Stomach (tissue), 9 donors: ENCODE measurements around the gene ZNF581. TPM values are rescaled to one million over a fixed set of nuclear protein-coding genes. Genes with fewer than 3 reads are reported as not detected.

Experiments used
- DNase-seq, 2 donors: peaks; one replicate each; pipeline versions ENCODE4 v3.0.0 to v3.0.0-alpha.2; 2013 to 2019
- H3K27ac ChIP-seq, 5 donors: fragments of 200-600 bp in 4 of 5; sonication (generic) in 4 of 5; one replicate each; pipeline ENCODE4 v1.5.1; 2013 to 2019; ENCODE audit warnings: mild to moderate bottlenecking in 1 of 5, moderate library complexity in 1 of 5
- H3K27me3 ChIP-seq, 3 donors: fragments of 200-600 bp; sonication (generic); one replicate each; pipeline ENCODE4 v1.5.1; 2017 to 2019; ENCODE audit warnings: mixed run types in 1 of 3
- H3K36me3 ChIP-seq, 4 donors: fragments of 200-600 bp; sonication (generic); 1 replicate in 3 of 4; 2 replicates in 1 of 4; pipeline ENCODE4 v1.5.1; 2016 to 2019
- H3K4me1 ChIP-seq, 4 donors: fragments of 200-600 bp; sonication (generic); one replicate each; pipeline ENCODE4 v1.5.1; 2016 to 2019
- H3K4me3 ChIP-seq, 4 donors: fragments of 200-600 bp; sonication (generic) in 3 of 4; one replicate each; pipeline ENCODE4 v1.5.1; 2016 to 2019; ENCODE audit warnings: mild to moderate bottlenecking in 1 of 4
- H3K9me3 ChIP-seq, 4 donors: fragments of 200-600 bp; sonication (generic); one replicate each; pipeline ENCODE4 v1.5.1; 2016 to 2019
- CTCF ChIP-seq, 7 experiments: fragments of 450-650 bp in 4 of 7; fragments of 200-600 bp in 3 of 7; sonication (generic) in 3 of 7; IDR thresholded peaks; one replicate each; pipeline ENCODE4 v1.5.1; 2016 to 2019; ENCODE audit warnings: antibody characterized with exemption in 7 of 7, control low read depth in 2 of 7, mild to moderate bottlenecking in 1 of 7
- EP300 ChIP-seq: sonication (generic); formaldehyde crosslinking; IDR thresholded peaks from one replicate; pipeline ENCODE4 v1.6.1; 2017; ENCODE audit warnings: antibody characterized with exemption
- POLR2A ChIP-seq, 4 donors: fragments of 450-650 bp; IDR thresholded peaks; one replicate each; pipeline ENCODE4 v1.6.1; 2016; ENCODE audit warnings: antibody characterized with exemption in 4 of 4, control low read depth in 2 of 4, mild to moderate bottlenecking in 1 of 4, moderate library complexity in 1 of 4
- POLR2AphosphoS5 ChIP-seq, 3 donors: sonication (generic); formaldehyde crosslinking; IDR thresholded peaks; one replicate each; pipeline ENCODE4 v1.6.1; 2016; ENCODE audit warnings: antibody characterized with exemption in 3 of 3
- WGBS, 5 donors: extraction: QIAGEN DNeasy Blood & Tissue Kit in 3 of 5; methylation state at CpG; one replicate each; pipeline versions ENCODE4 v1.1.5 to v1.1.7; 2013 to 2018; 5-methylcytosine and 5-hydroxymethylcytosine counted together
- intact Hi-C: fragments of 100-400 bp; cut with DNase I; formaldehyde crosslinking; loops from one replicate; pipeline ENCODE4 v1.15.1; 2023; ENCODE audit warnings: low total_unique reads
- polyA plus RNA-seq, 3 donors: library from polyadenylated mRNA; stranded (reverse); fragments of 200-250 nt; gene quantifications; one replicate each; pipeline ENCODE4 v1.2.3, GENCODE V29; 2013
- total RNA-seq, 5 donors: library from RNA; depleted of rRNA; stranded (reverse); fragments of >200 nt; gene quantifications; one replicate each; pipeline versions ENCODE4 v1.1.0 to v1.2.3, GENCODE V29; 2014 to 2016
- donor health status: healthy with polysubstance abuse.
- donor health status: Bipolar disorder and iron deficiency.
- donor health status: healthy.

Gene ZNF581
- total and polyA plus RNA-seq, 8 donors = 2.2 to 27.8 (median 11.3) TPM

- WGBS, 5 donors = 95 to 98% (median 97%) methylated on average over 53 to 88 of the region's 88 CpGs
- no peak for DNase-seq
- TF ChIP-seq EP300 = no peak
- TF ChIP-seq CTCF (IDR thresholded peaks at IDR 0.05) = no peak
- TF ChIP-seq POLR2A (IDR thresholded peaks at IDR 0.05) = no peak
- TF ChIP-seq POLR2AphosphoS5 (IDR thresholded peaks at IDR 0.05) = no peak
- intact Hi-C loops = no loop called here
- Histone ChIP-seq H3K36me3 (peaks cover 16 to 60% (median 56%) of the 10 kb centered on the region in 4 donors), H3K27ac (no peak overlapping the region), H3K4me1 (peaks cover 8 to 43% (median 17%) of the 10 kb centered on the region in 4 donors), H3K27me3 (no peaks in the 10 kb centered on the region), H3K9me3 (no peaks in the 10 kb centered on the region), H3K4me3 (no peak overlapping the region)
Observed at GRCh38 chr19:55615543-55616394, 27.7 kb upstream of the ZNF581 start.

- Histone ChIP-seq H3K36me3 (peaks cover 16 to 65% (median 60%) of the 10 kb centered on the region in 4 donors), H3K27ac (no peak overlapping the region), H3K9me3 (no peaks in the 10 kb centered on the region), H3K4me3 (no peak overlapping the region), H3K27me3 (no peaks in the 10 kb centered on the region), H3K4me1 (peaks cover 7 to 43% (median 12%) of the 10 kb centered on the region in 4 donors)
- no peak for TF ChIP-seq POLR2A (IDR thresholded peaks at IDR 0.05)
- TF ChIP-seq POLR2AphosphoS5 (IDR thresholded peaks at IDR 0.05) = no peak
- no peak for TF ChIP-seq CTCF (IDR thresholded peaks at IDR 0.05)
- no peak for TF ChIP-seq EP300
- WGBS, 5 donors = 94 to 99% (median 97%) methylated on average over 22 to 38 of the region's 38 CpGs
- intact Hi-C loops = no loop called here
- no peak for DNase-seq
Observed at GRCh38 chr19:55616395-55616875, 27.0 kb upstream of the ZNF581 start.

GRCh38 chr19:55617426-55617825 is 26.0 kb upstream of the ZNF581 start:
- 82 to 94% (median 84%) methylated on average over 6 to 8 of the region's 8 CpGs for WGBS, 5 donors
- intact Hi-C loops = no loop called here

GRCh38 chr19:55618426-55618825 is 25.0 kb upstream of the ZNF581 start:
- peak overlapping the region in 1 of 5 donors; percentile 19 for H3K27ac ChIP-seq
- H3K27me3 ChIP-seq = no peaks in the 10 kb centered on the region
- H3K36me3 ChIP-seq = peaks cover 22 to 73% (median 68%) of the 10 kb centered on the region in 4 donors
- no peaks in the 10 kb centered on the region for H3K9me3 ChIP-seq
- H3K4me3 ChIP-seq = no peak overlapping the region
- H3K4me1 ChIP-seq = peaks cover 5 to 40% (median 12%) of the 10 kb centered on the region in 4 donors
- no peak for DNase-seq
- WGBS, 5 donors = 78 to 90% (median 87%) methylated on average over 6 to 7 of the region's 7 CpGs
- TF ChIP-seq EP300 (no peak), POLR2A (IDR thresholded peaks at IDR 0.05) (no peak), POLR2AphosphoS5 (IDR thresholded peaks at IDR 0.05) (no peak), CTCF (IDR thresholded peaks at IDR 0.05) (no peak)
- intact Hi-C loops = no loop called here

More at GRCh38 chr19:55617426-55617825, 26.0 kb upstream of the ZNF581 start:
- DNase-seq = no peak
- H3K4me1 ChIP-seq = peaks cover 5 to 43% (median 8%) of the 10 kb centered on the region in 4 donors
- H3K27ac ChIP-seq = no peak overlapping the region
- no peaks in the 10 kb centered on the region for H3K9me3 ChIP-seq
- H3K36me3 ChIP-seq = peaks cover 22 to 75% (median 69%) of the 10 kb centered on the region in 4 donors
- H3K27me3 ChIP-seq = no peaks in the 10 kb centered on the region
- no peak for TF ChIP-seq EP300
- TF ChIP-seq POLR2A (IDR thresholded peaks at IDR 0.05) = no peak
- no peak for TF ChIP-seq CTCF (IDR thresholded peaks at IDR 0.05)
- no peak for TF ChIP-seq POLR2AphosphoS5 (IDR thresholded peaks at IDR 0.05)
- H3K4me3 ChIP-seq = no peak overlapping the region
